Osteoblast (primary cell): Measurements from ENCODE around the gene SCYGR8. TPM values are rescaled to one million over a fixed set of nuclear protein-coding genes. Genes with fewer than 3 reads are reported as not detected.

Experiments used
- DNase-seq: peaks from one replicate; pipeline ENCODE4 v3.0.0; 2011; ENCODE audit warnings: low spot score, mixed read lengths; ENCODE audit not compliant: insufficient read length; ENCODE audit errors: missing footprints
- H2AFZ ChIP-seq: 2 replicates; pipeline ENCODE4 v1.6.0; 2011; ENCODE audit warnings: mild to moderate bottlenecking, low read length
- H3K27ac ChIP-seq: 2 replicates; pipeline ENCODE4 v1.5.1; 2011; ENCODE audit warnings: mild to moderate bottlenecking, low read depth, low read length, moderate library complexity
- H3K27me3 ChIP-seq: 2 replicates; pipeline ENCODE4 v1.6.0; 2012; ENCODE audit warnings: mild to moderate bottlenecking, control low read depth, inconsistent platforms, low read length, moderate library complexity; ENCODE audit not compliant: insufficient read depth
- H3K36me3 ChIP-seq: 2 replicates; pipeline ENCODE4 v1.5.1; 2011; ENCODE audit warnings: mild to moderate bottlenecking, low read length, control low read depth, moderate library complexity; ENCODE audit not compliant: insufficient read depth
- H3K4me1 ChIP-seq: 2 replicates; pipeline ENCODE4 v1.5.1; 2011; ENCODE audit warnings: mild to moderate bottlenecking, low read length, control low read depth, moderate library complexity; ENCODE audit not compliant: insufficient read depth
- H3K4me2 ChIP-seq: 2 replicates; pipeline ENCODE4 v1.6.0; 2011; ENCODE audit warnings: mild to moderate bottlenecking, low read length; ENCODE audit not compliant: insufficient read depth
- H3K4me3 ChIP-seq: fragments of 200-600 bp; sonication (generic); 3 replicates; pipeline ENCODE4 v1.5.1; 2012; ENCODE audit warnings: mild to moderate bottlenecking, low read length, inconsistent platforms; ENCODE audit not compliant: insufficient read depth
- H3K79me2 ChIP-seq: 2 replicates; pipeline ENCODE4 v1.6.0; 2012; ENCODE audit warnings: mild to moderate bottlenecking, low read length, control low read depth, inconsistent platforms; ENCODE audit not compliant: insufficient read depth
- H3K9me3 ChIP-seq: 2 replicates; pipeline ENCODE4 v1.5.1; 2011; ENCODE audit warnings: low read depth, low read length, control low read depth
- H4K20me1 ChIP-seq: 2 replicates; pipeline ENCODE4 v1.6.0; 2012; ENCODE audit warnings: mild to moderate bottlenecking, low read length, control low read depth; ENCODE audit not compliant: insufficient read depth
- CTCF ChIP-seq: IDR thresholded peaks from 2 replicates; pipeline ENCODE4 v1.5.1; 2011; ENCODE audit warnings: mild to moderate bottlenecking, low read depth, low read length, moderate library complexity; ENCODE audit errors: extremely low read depth
- total RNA-seq: library from RNA; depleted of rRNA; stranded (reverse); fragments of >200 nt; gene quantifications from 2 replicates; pipeline ENCODE4 v1.2.3, GENCODE V29; 2012

Gene SCYGR8
- total RNA-seq, 1 donor: not detected

GRCh38 chr2:227774895-227775842, 29.5 kb downstream of the SCYGR8 start:
- Histone ChIP-seq H2AFZ (no peak overlapping the region), H3K4me2 (no peak overlapping the region), H3K4me3 (no peak overlapping the region), H3K36me3 (no peaks in the 10 kb centered on the region), H3K27ac (no peak overlapping the region), H4K20me1 (no peaks in the 10 kb centered on the region), H3K4me1 (peaks cover 7% of the 10 kb centered on the region), H3K9me3 (no peaks in the 10 kb centered on the region), H3K79me2 (no peaks in the 10 kb centered on the region), H3K27me3 (no peaks in the 10 kb centered on the region)
- TF ChIP-seq CTCF: no peak
- no peak for DNase-seq

DNA sequence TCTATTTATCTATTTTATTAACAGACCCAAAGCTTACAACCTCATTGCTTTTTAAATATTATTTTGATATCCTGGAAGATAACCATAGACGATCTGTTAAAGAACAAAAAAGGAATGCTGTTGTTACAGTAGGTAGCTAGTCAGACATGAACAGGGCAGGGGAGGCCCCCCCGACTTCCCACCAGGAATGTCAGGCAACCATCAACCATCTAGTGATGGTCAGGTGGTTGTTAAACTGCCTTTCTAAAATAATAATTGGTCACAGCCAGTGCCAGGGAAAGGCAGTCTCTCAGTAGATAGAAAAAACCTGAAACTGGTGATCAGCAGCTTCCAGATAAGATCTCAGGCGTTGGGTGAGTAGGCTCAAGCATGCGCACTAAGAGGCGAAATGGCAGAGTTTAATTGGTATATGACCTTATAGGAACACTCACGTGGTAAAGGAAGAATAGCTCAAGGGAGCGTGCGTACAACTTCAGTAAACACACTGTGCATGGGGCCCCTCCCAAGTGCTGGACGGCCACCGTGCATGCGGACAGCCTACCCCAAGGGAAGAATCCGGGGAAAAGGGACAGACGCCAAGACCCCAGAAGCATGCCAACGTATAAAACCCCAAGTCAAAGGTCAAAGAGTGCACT, 35.4 kb downstream of the SCYGR8 start:
- Histone ChIP-seq H2AFZ (no peak overlapping the region), H3K9me3 (no peaks in the 10 kb centered on the region), H3K4me1 (no peaks in the 10 kb centered on the region), H3K27me3 (no peaks in the 10 kb centered on the region), H4K20me1 (no peaks in the 10 kb centered on the region), H3K79me2 (no peaks in the 10 kb centered on the region), H3K36me3 (no peaks in the 10 kb centered on the region), H3K4me2 (no peak overlapping the region), H3K4me3 (no peak overlapping the region), H3K27ac (no peak overlapping the region)
- no peak for DNase-seq
- no peak for TF ChIP-seq CTCF

DNA sequence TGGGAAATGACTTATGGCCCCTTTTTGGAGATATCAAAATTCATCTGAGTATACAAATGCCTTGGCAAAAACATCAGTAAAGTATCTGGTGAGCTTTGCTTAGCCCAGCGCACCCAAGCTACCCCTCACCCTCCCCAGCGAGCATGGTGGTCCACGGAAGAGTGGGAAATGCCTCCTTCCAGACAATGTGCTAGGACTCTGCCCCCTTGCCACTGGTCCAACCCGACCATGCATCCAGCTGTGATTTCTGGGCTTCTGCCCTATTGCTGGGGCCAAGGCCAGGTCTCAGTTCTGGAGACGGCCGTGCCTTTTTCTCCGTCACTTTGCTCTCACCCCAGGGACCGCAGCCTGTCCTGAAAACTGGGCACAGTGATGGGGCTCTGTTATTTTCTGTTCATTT, 36.1 kb downstream of the SCYGR8 start:
- Histone ChIP-seq H2AFZ (no peak overlapping the region), H3K9me3 (no peaks in the 10 kb centered on the region), H3K27ac (no peak overlapping the region), H3K4me3 (no peak overlapping the region), H3K4me1 (no peaks in the 10 kb centered on the region), H3K79me2 (no peaks in the 10 kb centered on the region), H4K20me1 (no peaks in the 10 kb centered on the region), H3K36me3 (no peaks in the 10 kb centered on the region), H3K27me3 (no peaks in the 10 kb centered on the region), H3K4me2 (no peak overlapping the region)
- DNase-seq: no peak
- TF ChIP-seq CTCF: no peak

DNA sequence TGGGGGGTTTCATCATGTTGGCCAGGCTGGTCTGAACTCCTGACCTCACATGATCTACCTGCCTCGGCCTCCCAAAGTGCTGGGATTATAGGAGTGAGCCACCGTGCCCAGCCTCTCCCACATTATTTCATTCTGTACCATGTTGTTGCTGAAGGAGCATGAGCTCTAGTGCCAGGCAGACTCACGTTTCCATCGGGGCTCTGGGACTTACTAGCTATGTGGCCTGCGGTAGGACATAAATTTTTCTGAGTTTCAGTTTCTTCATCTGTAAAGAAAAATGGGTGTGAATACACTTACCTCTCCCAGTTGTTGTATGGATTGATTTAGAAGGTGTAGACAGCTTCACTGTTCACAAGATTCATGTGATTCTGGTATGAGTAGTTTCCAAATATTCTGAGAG, 37.1 kb downstream of the SCYGR8 start:
- no peak for TF ChIP-seq CTCF
- H3K27me3 ChIP-seq: no peaks in the 10 kb centered on the region
- no peak for DNase-seq

More for the DNA sequence above, 37.1 kb downstream of the SCYGR8 start:
- Histone ChIP-seq H3K4me3 (no peak overlapping the region), H3K4me1 (no peaks in the 10 kb centered on the region), H3K36me3 (no peaks in the 10 kb centered on the region), H3K79me2 (no peaks in the 10 kb centered on the region), H2AFZ (no peak overlapping the region), H3K27ac (no peak overlapping the region), H3K9me3 (no peaks in the 10 kb centered on the region), H4K20me1 (no peaks in the 10 kb centered on the region), H3K4me2 (no peak overlapping the region)
